ENCODE results near the gene AGPAT3.

Gene AGPAT3

GRCh38 chr21:43937051-43937832 lies 72.2 kb downstream of the AGPAT3 start:
- no peak for DNase-seq (ENCODE audit: low spot score)

GRCh38 chr21:43937891-43938309 lies 72.9 kb downstream of the AGPAT3 start:
- no peak for DNase-seq (ENCODE audit: low spot score)

GRCh38 chr21:43938751-43939442 lies 73.9 kb downstream of the AGPAT3 start:
- peak; percentile 94 for DNase-seq (ENCODE audit: low spot score)

- no peak for DNase-seq (ENCODE audit: low spot score)
These were observed 74.7 kb downstream of the AGPAT3 start for GRCh38 chr21:43939443-43940328.

GRCh38 chr21:43940329-43941050 lies 75.5 kb downstream of the AGPAT3 start:
- DNase-seq (ENCODE audit: low spot score): no peak

GRCh38 chr21:43942201-43942600 lies 77.2 kb downstream of the AGPAT3 start:
- no peak for DNase-seq (ENCODE audit: low spot score)

GRCh38 chr21:43942621-43943020 lies 77.6 kb downstream of the AGPAT3 start:
- no peak for DNase-seq (ENCODE audit: low spot score)

- DNase-seq (ENCODE audit: low spot score): no peak
These were observed 78.6 kb downstream of the AGPAT3 start for GRCh38 chr21:43943512-43944077.

GRCh38 chr21:43944078-43944633 lies 79.1 kb downstream of the AGPAT3 start:
- DNase-seq (ENCODE audit: low spot score): no peak

GRCh38 chr21:43944757-43945156 lies 79.7 kb downstream of the AGPAT3 start:
- DNase-seq (ENCODE audit: low spot score): no peak

GRCh38 chr21:43948740-43949498 lies 83.9 kb downstream of the AGPAT3 start:
- DNase-seq (ENCODE audit: low spot score): no peak

GRCh38 chr21:43949499-43950208 lies 84.6 kb downstream of the AGPAT3 start:
- DNase-seq (ENCODE audit: low spot score): no peak

- no peak for DNase-seq (ENCODE audit: low spot score)
These were observed 85.5 kb downstream of the AGPAT3 start for GRCh38 chr21:43950481-43950880.

GRCh38 chr21:43950936-43951335 lies 85.9 kb downstream of the AGPAT3 start:
- no peak for DNase-seq (ENCODE audit: low spot score)

GRCh38 chr21:43951911-43952703 lies 87.1 kb downstream of the AGPAT3 start:
- no peak for DNase-seq (ENCODE audit: low spot score)

- no peak for DNase-seq (ENCODE audit: low spot score)
These were observed 88.0 kb downstream of the AGPAT3 start for GRCh38 chr21:43953021-43953420.

GRCh38 chr21:43954042-43954441 lies 89.0 kb downstream of the AGPAT3 start:
- DNase-seq (ENCODE audit: low spot score): no peak

- DNase-seq (ENCODE audit: low spot score): no peak
These were observed 89.9 kb downstream of the AGPAT3 start for GRCh38 chr21:43954896-43955295.
